Activated effector memory CD4-positive, alpha-beta T cell treated with anti-CD3 and anti-CD28 coated beads, Interleukin-2, amount 50 U/mL, for 16 hours (primary cell): ENCODE results near the gene RAVER2.
"Not testable (repeated sequence)": the region's sequence is repeated elsewhere in the genome, so short reads cannot be mapped to it uniquely, and the experiment has no call there.

Experiments
- DNase-seq: peaks from one replicate; pipeline ENCODE4 v3.0.0-alpha.2; 2020

The RAVER2 gene

GRCh38 chr1:64744492-64745180, at the start of gene RAVER2:
Gene RAVER2, plus strand, starts transcription at chr1:64745075. Its CDS starts 98 bp downstream, at chr1:64745173.
- peak; percentile 84 for DNase-seq

- no peak for DNase-seq
Observed at GRCh38 chr1:64696879-64697278, 48.0 kb upstream of the RAVER2 start.

- DNase-seq: no peak
Observed at GRCh38 chr1:64699327-64699726, 45.5 kb upstream of the RAVER2 start.

GRCh38 chr1:64701071-64701470, 43.8 kb upstream of the RAVER2 start:
- DNase-seq: no peak

- no peak for DNase-seq
Observed at GRCh38 chr1:64701886-64702285, 43.0 kb upstream of the RAVER2 start.

- not testable (repeated sequence) for DNase-seq
Observed at GRCh38 chr1:64702670-64703069, 42.2 kb upstream of the RAVER2 start.

- DNase-seq: no peak
Observed at GRCh38 chr1:64703600-64703999, 41.3 kb upstream of the RAVER2 start.

GRCh38 chr1:64705591-64705990, 39.3 kb upstream of the RAVER2 start:
- no peak for DNase-seq

- no peak for DNase-seq
Observed at GRCh38 chr1:64711266-64711665, 33.6 kb upstream of the RAVER2 start.

- DNase-seq: no peak
Observed at GRCh38 chr1:64712049-64712448, 32.8 kb upstream of the RAVER2 start.

GRCh38 chr1:64715186-64715585, 29.7 kb upstream of the RAVER2 start:
- no peak for DNase-seq

GRCh38 chr1:64721135-64721534, 23.7 kb upstream of the RAVER2 start:
- DNase-seq: no peak

- no peak for DNase-seq
Observed at GRCh38 chr1:64721576-64722145, 23.2 kb upstream of the RAVER2 start.

GRCh38 chr1:64727861-64728260, 17.0 kb upstream of the RAVER2 start:
- DNase-seq: no peak

GRCh38 chr1:64733581-64734286, 11.1 kb upstream of the RAVER2 start:
- DNase-seq: no peak

GRCh38 chr1:64734287-64734652, 10.6 kb upstream of the RAVER2 start:
- no peak for DNase-seq

GRCh38 chr1:64740687-64741086, 4.2 kb upstream of the RAVER2 start:
- DNase-seq: not testable (repeated sequence)

GRCh38 chr1:64743954-64744491, 852 bp upstream of the RAVER2 start:
- no peak for DNase-seq

- DNase-seq: peak; percentile 62
Observed at GRCh38 chr1:64745181-64745985, 508 bp downstream of the RAVER2 start.

- DNase-seq: no peak
Observed at GRCh38 chr1:64745986-64746940, 1.4 kb downstream of the RAVER2 start.

- no peak for DNase-seq
Observed at GRCh38 chr1:64748222-64748621, 3.3 kb downstream of the RAVER2 start.

GRCh38 chr1:64748706-64749105, 3.8 kb downstream of the RAVER2 start:
- no peak for DNase-seq
